IPS DF 4.7 (cell line): Measurements from ENCODE around the gene MAN2A2.

ENCODE experiments used
- DNase-seq: peaks from one replicate; pipeline ENCODE4 v3.0.0-alpha.2; 2013; ENCODE audit warnings: low spot score; ENCODE audit errors: extremely low read depth

Gene MAN2A2

GRCh38 chr15:90902840-90903732 is at the start of gene MAN2A2:
Gene MAN2A2 (plus strand): TSS chr15:90903302. CDS start chr15:90904208, 906 bp downstream.
- no peak for DNase-seq

- DNase-seq, result no peak
Measured at GRCh38 chr15:90855139-90855538, 48.0 kb upstream of the MAN2A2 start.

GRCh38 chr15:90857337-90857736 is 45.8 kb upstream of the MAN2A2 start:
- no peak for DNase-seq

- no peak for DNase-seq
Measured at GRCh38 chr15:90857883-90858443, 45.1 kb upstream of the MAN2A2 start.

- no peak for DNase-seq
Measured at GRCh38 chr15:90859234-90860131, 43.6 kb upstream of the MAN2A2 start.

- no peak for DNase-seq
Measured at GRCh38 chr15:90860450-90860849, 42.7 kb upstream of the MAN2A2 start.

GRCh38 chr15:90860942-90861675 is 42.0 kb upstream of the MAN2A2 start:
- no peak for DNase-seq

GRCh38 chr15:90862487-90862886 is 40.6 kb upstream of the MAN2A2 start:
- DNase-seq, result no peak

GRCh38 chr15:90862964-90863778 is 39.9 kb upstream of the MAN2A2 start:
- DNase-seq, result no peak

- DNase-seq, result no peak
Measured at GRCh38 chr15:90863987-90864386, 39.1 kb upstream of the MAN2A2 start.

GRCh38 chr15:90864507-90864906 is 38.6 kb upstream of the MAN2A2 start:
- DNase-seq, result no peak

- DNase-seq, result no peak
Measured at GRCh38 chr15:90865702-90866101, 37.4 kb upstream of the MAN2A2 start.

GRCh38 chr15:90866161-90866715 is 36.9 kb upstream of the MAN2A2 start:
- no peak for DNase-seq

GRCh38 chr15:90866800-90867199 is 36.3 kb upstream of the MAN2A2 start:
- no peak for DNase-seq

GRCh38 chr15:90868261-90868689 is 34.8 kb upstream of the MAN2A2 start, which contains the start of gene FURIN:
Gene FURIN (plus strand): TSS chr15:90868588. CDS start chr15:90875741, 7,153 bp downstream.
- no peak for DNase-seq

GRCh38 chr15:90869140-90869541 is 34.0 kb upstream of the MAN2A2 start:
- DNase-seq, result no peak

- no peak for DNase-seq
Measured at GRCh38 chr15:90869601-90870353, 33.3 kb upstream of the MAN2A2 start.

- no peak for DNase-seq
Measured at GRCh38 chr15:90870354-90871138, 32.6 kb upstream of the MAN2A2 start.
